ENCODE data around the gene CCK.
"Not testable (repeated sequence)": the region's sequence is repeated elsewhere in the genome, so short reads cannot be mapped to it uniquely, and the experiment has no call there.

Gene CCK

GRCh38 chr3:42266085-42266484 lies at the start of gene CCK:
CCK (minus strand) TSS chr3:42266185; CDS start chr3:42263630, 2,555 bp downstream.
- no peak for DNase-seq (ENCODE audit: low read depth in 2 of 2)

- DNase-seq (ENCODE audit: low read depth in 2 of 2) = no peak
These were observed 48.4 kb upstream of the CCK start for GRCh38 chr3:42314411-42314810.

DNA sequence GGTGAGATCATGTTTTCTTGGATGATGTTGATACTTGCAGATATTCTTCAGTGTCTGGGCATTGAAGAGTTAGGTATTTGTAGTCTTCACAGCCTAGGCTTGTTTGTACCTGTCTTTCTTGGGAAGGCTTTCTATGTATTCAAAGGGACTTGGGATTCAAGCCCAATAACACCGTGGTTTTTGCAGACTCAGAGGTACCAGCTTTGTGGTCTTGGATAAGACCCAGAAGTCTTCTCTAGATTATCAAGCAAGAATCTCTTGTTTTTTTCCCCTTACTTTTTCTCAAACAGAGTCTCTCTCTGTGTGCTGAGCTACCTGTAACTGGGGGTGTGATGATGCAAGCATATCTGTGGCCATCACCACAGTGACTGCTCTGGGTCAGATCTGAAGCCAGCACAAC lies 42.7 kb upstream of the CCK start:
- no peak for DNase-seq (ENCODE audit: low read depth in 2 of 2)

- no peak for DNase-seq (ENCODE audit: low read depth in 2 of 2)
These were observed 40.5 kb upstream of the CCK start for GRCh38 chr3:42306499-42306898.

- DNase-seq (ENCODE audit: low read depth in 2 of 2) = no peak
These were observed 37.1 kb upstream of the CCK start for GRCh38 chr3:42302924-42303634.

DNA sequence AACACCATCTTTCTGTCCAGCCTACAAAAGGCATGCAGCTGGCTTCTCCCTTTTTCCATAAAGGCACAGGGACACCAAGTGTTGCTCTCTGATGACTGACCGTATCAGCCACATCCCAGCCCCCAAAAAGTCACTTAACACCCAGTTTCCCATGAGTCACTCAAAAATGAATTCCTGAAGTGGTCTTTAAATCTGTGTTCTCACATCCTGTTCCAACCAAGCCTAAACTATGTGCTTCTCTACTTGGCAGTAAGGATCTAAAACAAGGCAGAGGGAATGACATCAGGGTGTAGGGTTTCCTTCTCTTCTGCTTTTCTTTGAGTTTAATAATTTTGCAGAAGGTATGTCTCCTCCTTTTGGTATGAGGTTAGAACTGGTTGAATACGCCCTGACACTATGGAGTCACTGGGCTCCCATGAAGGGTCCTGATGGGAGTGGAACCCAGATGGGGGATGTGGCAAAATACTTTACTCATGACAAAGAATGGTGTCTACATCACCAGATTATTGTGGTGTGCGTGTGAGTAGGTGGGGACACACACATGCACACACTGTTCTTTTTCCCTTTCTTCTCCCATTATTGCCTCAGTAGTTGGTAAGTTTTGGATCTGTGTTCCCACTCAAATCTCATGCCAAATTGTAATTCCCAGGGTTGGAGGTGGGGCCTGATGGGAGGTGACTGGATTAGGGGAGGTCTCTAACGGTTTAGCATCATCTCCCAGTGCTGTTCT lies 35.6 kb upstream of the CCK start:
- DNase-seq (ENCODE audit: low read depth in 2 of 2) = no peak

- no peak for DNase-seq (ENCODE audit: low read depth in 2 of 2)
These were observed 34.8 kb upstream of the CCK start for GRCh38 chr3:42300778-42301177.

GRCh38 chr3:42300013-42300412 lies 34.0 kb upstream of the CCK start:
- DNase-seq (ENCODE audit: low read depth in 2 of 2) = no peak

- DNase-seq (ENCODE audit: low read depth in 2 of 2) = no peak
These were observed 32.3 kb upstream of the CCK start for GRCh38 chr3:42298259-42298658.

DNA sequence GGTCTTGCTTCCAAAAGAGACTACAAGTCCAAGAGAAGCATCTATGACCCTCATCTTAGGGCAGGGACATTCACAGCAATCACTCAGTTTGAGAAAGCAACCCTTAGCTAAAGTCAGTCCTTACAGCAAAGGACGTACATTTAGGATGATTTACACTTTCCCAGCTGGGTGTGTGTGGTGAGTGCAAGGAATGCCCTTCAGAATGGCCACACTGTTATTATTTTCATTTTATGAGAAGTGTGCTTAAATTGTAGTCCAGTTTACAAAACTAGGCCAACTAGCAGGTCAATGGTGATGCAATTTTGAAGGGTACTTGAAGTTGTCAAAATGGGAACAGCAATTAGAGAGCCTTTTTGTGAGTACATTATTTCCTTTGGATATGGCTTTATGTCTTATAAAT lies 26.0 kb upstream of the CCK start:
- DNase-seq (ENCODE audit: low read depth in 2 of 2) = no peak

- DNase-seq (ENCODE audit: low read depth in 2 of 2) = no peak
These were observed 25.2 kb upstream of the CCK start for GRCh38 chr3:42290966-42291714.

- DNase-seq (ENCODE audit: low read depth in 2 of 2) = no peak
These were observed 23.0 kb upstream of the CCK start for GRCh38 chr3:42289026-42289425.

DNA sequence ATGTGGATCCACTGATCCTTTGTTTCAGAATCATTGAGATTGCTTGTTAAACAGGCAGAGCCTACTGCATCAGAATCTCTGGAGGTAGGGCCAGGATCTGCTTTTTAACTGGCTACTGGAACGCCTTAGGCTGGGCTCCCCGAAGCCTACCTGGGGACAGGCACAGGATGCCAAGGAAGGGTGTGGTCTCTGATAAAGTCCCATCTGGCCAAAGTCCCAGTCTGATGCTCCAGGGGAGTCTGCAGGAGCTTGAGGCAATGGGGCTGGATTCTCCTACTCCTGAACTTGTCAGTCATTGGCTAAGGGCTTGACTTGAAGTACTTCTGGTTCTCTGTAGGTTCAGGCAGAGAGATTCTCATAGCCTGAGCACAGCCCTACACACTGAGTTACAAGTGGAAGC lies 22.4 kb upstream of the CCK start:
- DNase-seq (ENCODE audit: low read depth in 2 of 2) = no peak

GRCh38 chr3:42287423-42287822 lies 21.4 kb upstream of the CCK start:
- not testable (repeated sequence) for DNase-seq (ENCODE audit: low read depth in 2 of 2)

- DNase-seq (ENCODE audit: low read depth in 2 of 2) = no peak
These were observed 11.7 kb upstream of the CCK start for GRCh38 chr3:42277676-42278075.

DNA sequence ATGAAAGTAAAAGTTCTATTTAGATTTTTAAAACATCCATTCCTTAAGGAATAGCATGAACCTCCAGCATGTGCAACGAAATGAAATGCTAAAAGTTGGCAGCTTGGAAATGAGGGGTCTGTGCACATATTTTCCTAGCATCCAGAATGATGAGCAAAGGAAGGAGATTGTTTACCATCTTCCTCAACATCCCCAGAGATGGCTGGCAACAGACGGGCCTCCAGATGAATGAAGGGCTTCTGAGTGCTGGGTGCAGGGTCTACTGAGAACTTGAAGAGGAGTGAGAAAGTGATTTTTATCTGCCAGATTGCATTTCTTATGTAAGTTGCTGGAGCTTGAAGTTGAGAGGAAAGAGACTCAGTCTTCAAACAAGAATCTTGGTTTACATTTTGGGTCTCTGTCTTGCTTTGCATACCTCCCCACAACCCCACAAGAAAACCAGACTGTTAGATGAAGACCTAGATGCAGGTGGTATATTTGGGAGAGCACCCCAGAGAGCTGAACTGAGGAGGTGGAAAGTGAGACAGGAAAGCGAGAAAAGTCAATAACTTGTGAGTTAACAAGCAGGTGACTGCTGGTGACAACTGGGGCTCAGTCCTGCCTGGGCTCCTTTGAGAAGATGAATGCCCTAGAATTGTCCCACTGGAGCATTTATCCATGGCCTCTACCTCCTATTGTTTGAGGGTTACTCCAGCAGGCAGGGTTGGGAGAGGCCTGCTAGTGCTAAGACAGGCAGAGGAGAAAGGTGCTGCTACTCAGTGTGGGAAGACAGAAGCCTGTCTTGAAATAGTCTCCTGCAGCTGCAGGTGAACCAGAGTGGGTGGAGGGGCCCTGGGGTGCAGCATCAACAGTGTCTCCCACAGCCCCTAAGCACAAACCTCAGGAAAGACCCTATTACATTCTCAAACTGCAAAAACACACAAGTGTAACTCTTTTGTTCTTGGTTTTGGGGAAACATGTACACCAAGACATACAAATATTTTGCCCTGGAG lies 10.5 kb upstream of the CCK start:
- DNase-seq (ENCODE audit: low read depth in 2 of 2) = no peak

GRCh38 chr3:42275217-42275616 lies 9.2 kb upstream of the CCK start:
- DNase-seq (ENCODE audit: low read depth in 2 of 2) = no peak

- DNase-seq (ENCODE audit: low read depth in 2 of 2) = no peak
These were observed 8.3 kb upstream of the CCK start for GRCh38 chr3:42274266-42274665.

- DNase-seq (ENCODE audit: low read depth in 2 of 2) = no peak
These were observed 7.4 kb upstream of the CCK start for GRCh38 chr3:42273361-42273760.

- no peak for DNase-seq (ENCODE audit: low read depth in 2 of 2)
These were observed 5.8 kb upstream of the CCK start for GRCh38 chr3:42271786-42272185.

DNA sequence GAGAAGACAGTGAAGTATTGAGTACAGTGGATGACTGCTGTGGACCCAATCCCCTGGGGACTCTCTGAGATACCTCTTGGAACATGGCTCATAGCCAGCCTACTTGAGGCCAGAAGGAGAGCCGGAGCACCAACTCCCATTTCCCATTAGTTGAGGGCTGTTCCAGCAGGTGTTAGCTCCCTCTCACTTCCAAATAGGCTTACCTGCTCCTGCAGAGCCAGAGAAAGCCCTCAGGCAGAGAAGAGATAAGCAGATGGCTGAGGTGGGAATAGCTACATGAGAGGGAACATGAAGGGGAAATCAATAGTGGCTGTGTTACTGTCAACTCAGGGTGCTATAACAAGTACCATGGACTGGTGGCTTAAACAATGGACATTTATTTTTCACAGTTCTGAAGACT lies 4.6 kb upstream of the CCK start:
- no peak for DNase-seq (ENCODE audit: low read depth in 2 of 2)

- DNase-seq (ENCODE audit: low read depth in 2 of 2) = no peak
These were observed 3.7 kb upstream of the CCK start for GRCh38 chr3:42269647-42270046.

Data from activated CD8-positive, alpha-beta memory T cell treated with anti-CD3 and anti-CD28 coated beads for 4 hours (primary cell).